GM19395 (cell line): ENCODE measurements around the gene RRAD.
A peak's percentile ranks its signal among the peaks of the same experiment; 100 is the strongest.
"Not testable (repeated sequence)": the region's sequence is repeated elsewhere in the genome, so short reads cannot be mapped to it uniquely, and the experiment has no call there.

ENCODE experiments used
- ATAC-seq: cut with Tn5 transposase; IDR thresholded peaks from one replicate; pipeline ENCODE4 v1.9.1; 2021; ENCODE audit warnings: mild to moderate bottlenecking, moderate library complexity; ENCODE audit not compliant: unreplicated experiment

RRAD gene

DNA sequence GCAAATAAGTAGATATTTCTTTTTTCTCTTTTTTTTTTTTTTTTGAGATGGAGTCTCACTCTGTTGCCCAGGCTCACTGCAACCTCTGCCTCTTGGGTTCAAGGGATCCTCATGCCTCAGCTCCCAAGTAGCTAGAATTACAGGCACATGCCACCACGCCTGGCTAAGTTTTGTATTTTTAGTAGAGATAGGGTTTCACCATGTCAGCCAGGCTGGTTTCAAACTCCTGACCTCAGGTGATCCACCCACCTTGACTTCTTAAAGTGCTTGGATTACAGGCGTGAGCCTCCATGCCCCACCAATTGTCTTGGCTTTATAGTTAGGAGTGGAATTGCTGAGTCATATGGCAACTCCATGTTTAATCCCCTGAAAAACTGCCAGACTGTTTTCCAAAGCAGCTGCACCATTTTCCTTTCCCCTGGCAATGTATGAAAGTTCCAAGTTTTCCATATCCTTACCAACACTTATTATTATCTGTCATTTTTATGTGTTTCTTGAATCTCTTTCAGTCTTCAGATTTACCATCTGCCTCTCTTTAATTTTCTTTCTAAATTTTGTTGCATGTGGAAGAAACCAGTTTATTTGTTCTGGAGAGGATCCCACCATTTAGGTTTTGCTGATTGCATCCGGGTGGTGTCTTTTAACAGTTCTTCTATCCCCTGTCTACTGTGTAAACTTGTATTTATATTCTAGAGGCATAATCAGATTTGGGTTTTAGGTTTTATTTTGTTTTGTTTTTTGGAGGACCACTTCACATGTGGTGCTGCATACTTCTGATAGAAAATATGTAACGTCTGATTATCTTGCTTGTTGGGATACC is 25.8 kb upstream of the RRAD start:
- no peak for ATAC-seq

DNA sequence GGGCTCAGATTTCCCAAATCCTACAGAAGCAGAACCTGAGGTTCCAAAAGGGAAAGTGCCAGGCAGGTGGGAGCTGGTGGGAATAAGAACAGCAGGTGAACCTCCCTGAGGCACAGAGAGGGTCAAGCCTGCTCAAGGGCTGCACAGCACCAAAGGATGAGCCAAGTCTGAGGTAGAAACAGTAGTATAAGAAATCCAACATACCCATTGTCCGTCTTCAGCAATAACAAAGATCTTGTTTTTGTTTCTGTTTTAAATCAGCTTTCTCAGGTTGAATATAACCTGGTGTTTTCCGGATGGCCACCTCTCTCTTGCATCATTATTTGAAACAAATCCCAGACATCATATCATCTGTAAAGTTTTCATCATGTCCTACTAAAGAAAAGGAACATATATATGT is 25.1 kb upstream of the RRAD start:
- no peak for ATAC-seq

DNA sequence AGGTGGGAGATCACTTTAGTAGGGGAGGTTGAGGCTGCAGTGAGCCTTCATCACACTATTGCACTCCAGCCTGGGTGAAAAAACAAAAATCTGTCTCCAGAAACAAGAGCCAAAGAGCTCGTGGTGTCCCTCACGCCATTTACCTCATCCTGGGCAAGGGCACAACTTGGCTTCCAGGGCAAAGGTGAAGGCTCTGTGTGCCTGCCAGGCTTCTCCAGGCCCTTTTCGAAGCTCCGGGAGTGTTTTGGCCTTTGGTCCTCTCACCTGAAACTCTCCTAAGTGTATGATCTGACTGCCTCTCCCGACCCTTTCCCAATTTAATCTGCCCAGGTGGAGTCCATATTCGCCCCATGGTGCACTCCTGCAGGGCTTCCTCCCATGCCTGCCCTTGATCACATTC is 24.1 kb upstream of the RRAD start:
- ATAC-seq, result no peak

DNA sequence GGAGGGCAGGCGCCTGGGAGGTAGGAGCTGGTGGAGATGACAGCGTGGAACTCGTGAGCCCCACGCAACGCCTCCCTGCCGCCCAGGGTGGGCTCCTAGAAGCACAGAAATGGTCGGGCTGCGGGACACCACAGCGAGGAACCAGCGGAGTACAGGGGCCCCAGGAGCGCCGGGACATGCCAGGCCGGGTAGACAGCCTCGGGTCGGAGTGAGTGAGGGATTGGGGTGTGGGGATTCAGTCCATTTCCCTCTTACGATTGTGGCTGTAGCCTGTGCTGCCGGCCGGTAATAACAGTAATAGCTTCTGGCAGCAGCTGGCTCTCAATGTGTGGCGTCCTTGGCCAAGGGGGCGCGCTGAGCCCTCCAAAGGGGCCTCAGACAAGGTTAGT is 23.5 kb upstream of the RRAD start:
- no peak for ATAC-seq

DNA sequence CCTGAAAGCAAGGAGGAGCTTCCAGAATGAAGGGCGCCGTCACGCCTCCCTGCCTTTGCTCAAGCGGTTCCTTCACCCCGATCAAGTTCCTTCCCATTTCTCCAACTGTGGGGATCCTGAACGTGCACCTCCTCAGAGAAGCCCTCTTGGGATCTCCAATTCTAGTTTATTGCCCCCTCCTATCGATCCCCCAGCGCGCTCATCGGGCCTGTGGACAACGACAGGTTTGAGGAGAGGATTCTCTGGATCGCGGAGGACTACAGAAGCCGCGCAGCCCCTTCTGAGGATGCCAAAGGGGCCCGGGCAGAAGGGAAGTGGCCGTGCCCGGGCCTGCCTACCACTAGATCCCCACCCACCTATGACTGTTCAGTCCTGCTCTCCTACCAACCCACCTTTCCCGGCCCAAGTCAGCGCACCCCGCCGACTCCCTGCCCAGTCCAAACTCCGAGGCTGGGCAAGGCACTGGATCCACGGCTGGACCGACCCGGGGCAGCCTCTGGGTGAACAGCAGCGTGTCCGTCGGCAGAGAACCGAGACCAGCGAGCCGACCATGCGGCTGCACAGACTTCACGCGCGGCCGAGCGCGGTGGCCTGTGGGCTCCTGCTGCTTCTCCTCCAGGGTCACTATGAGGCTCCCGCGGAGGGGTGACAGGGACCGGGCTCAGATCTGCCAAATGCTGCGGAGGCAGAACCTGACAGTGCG is 22.9 kb upstream of the RRAD start:
- ATAC-seq, result no peak

DNA sequence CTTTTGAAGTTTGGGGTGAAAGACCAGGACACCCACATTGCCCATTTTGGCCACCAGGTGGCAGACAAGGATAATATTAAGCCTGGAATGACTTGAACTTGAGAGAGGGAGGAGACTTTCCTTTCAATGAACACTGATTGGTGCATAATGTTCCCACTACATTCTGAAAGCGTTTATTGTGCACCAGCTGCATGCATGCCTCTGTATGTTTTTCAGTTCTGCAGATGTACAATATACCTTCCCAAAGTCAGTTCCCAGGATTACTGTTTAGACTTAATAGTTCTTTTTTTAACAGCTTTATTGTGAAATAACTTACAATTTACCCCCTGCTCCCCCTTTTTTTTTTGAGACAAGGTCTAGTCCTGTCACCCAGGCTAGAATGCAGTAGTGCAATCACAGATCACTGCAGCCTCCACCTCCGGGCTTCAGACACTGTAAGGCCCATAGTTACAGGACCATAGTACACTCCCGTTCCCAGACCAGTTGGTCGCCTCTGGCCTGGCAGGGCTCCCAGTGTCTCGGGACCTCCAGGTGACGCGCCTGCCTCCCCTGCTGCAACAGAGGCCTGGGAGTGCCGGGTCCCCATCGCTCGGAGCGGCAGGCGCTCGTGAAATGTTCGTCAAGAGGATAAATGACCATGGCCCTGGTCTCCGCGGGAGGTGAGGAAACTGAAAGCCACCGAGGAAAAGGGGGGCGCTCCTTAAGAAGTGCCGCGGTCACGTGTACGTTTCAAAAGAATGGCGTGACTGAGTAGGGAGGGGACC is 22.1 kb upstream of the RRAD start:
- peak; percentile 79 for ATAC-seq

DNA sequence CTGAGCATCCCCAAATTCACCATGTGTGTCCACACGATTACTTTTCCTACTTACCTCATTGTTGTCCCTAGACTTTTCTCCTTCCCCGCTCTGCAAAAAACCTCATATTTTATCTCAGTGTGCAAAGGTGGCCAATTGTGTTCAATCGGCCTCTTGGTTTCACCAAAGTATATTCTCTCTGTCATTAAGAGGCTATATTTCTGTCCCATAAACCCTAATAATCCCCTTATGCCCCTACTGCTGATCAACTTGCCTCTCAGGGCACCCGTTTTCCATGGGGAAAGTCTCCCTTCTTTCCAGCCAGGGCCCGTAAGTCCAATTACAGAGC is 21.6 kb upstream of the RRAD start:
- ATAC-seq, result no peak

DNA sequence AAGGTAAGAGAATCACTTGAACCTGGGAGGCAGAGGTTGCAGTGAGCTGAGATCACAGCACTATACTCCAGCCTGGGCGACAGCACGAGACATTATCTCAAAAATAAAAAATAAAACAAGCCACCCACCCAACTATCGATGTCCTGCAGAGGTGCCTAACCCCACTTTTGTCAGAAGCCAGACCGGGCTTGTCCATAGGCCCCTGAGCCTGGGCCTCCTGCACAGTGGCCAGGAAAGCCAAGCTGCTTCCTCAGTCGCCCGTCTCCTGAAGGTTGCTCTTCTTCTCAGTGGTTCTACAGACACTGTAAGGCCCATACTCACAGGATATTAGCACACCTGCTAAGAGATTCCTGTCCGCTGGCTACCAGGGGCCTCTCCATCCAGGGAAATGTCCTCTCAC is 21.2 kb upstream of the RRAD start:
- ATAC-seq, result no peak

DNA sequence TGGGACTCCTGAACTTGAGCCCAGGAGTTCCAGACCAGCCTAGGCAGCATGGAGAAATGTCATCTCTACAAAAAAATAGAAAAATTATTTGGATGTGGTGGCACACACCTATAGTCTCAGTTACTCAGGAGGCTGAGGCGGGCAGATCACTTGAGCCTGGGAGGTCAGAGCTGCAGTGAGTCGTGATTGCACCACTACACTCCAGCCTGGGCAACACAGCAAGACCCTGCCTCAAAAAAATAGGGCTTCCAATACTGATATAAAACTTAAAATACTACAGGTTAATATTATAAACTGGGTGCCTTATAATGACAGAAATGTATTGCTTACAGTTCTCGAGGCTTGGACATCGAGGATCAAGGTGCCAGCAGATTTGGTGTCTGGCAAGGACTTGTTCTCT is 20.6 kb upstream of the RRAD start:
- ATAC-seq, result no peak

DNA sequence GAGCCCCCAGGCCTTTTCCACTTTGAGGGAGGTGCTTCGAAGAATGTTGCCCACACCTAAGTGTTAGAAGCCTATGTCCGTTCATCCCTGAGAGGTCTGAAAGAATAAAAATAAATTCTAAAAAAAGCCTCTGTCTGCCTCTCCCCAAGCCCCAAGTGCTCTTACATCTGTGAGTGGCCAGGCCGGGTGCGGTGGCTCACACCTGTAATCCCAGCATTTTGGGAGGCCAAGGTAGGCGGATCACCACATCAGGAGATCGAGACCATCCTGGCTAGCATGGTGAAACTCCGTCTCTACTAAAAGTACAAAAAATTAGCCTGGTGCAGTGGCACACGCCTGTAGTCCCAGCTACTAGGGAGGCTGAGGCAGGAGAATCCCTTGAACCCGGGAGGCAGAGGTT is 19.6 kb upstream of the RRAD start:
- not testable (repeated sequence) for ATAC-seq

DNA sequence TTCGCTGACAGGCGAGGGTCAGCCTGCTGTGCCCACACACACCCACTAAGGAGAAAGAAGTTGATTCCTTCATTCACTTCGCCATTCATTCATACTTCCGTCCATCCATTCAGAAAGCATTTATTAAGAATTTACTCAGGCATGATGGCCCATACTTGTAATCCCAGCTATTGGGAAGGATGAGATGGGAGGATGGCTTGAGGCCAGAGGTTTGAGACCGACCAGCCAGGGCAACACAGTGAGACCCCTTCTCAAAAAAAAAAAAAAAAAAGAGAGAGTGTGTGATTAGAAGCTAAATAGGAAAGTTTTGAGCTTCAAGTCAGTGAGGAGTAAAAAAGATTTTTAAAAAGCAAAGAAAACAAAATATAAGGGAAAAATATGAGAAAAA is 18.7 kb upstream of the RRAD start:
- ATAC-seq, result no peak

DNA sequence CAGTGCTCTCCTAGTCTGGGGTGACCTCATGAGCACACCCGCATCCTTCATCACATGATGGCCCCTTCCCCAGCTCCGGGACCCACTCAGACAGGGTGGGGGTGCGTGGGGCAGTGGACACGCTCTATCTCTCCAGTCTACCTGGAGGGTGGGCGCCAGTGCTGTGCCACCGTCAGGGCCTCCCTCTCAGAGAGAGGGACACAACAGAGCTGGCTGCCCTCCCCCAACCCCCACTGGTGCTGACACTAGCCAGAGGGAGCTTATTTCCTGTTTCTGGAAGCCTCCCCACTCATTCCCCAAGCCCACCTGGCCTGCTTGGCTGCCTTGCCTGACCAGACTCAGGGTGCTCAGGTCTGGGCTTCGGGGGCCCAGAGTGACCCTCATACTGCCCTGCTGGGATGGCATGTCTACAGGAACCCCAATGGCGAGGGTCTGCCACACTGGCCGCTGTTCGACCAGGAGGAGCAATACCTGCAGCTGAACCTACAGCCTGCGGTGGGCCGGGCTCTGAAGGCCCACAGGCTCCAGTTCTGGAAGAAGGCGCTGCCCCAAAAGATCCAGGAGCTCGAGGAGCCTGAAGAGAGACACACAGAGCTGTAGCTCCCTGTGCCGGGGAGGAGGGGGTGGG is 18.2 kb upstream of the RRAD start:
- ATAC-seq, result no peak

DNA sequence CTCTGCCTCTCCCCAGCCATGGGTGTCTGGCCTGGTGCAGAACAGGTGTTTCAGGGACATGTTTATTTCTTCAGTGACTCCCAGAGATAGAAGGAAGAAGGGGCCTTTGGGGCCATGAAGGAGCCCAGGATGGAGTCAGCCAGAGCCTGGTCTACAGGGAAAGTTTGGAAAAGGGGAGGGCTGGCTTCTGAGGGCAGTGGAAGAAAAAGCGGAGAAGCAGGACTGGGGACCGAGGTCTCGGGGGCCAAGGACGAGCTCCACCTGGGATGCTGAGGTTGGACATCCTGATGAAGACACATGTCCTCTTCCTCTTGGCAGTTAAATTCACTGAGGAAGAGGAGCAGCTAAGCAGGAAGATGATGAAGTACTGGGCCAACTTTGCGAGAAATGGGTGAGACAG is 17.6 kb upstream of the RRAD start:
- no peak for ATAC-seq

DNA sequence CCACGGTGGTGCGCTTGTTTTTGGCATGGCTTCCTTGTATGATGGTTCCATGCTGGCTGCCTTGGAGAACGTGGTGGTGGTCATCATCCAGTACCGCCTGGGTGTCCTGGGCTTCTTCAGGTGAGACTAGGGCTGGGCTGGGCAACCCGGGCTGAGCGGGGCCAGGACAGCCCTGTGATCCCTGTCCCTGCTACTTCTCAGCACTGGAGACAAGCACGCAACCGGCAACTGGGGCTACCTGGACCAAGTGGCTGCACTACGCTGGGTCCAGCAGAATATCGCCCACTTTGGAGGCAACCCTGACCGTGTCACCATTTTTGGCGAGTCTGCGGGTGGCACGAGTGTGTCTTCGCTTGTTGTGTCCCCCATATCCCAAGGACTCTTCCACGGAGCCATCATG is 14.9 kb upstream of the RRAD start:
- no peak for ATAC-seq

DNA sequence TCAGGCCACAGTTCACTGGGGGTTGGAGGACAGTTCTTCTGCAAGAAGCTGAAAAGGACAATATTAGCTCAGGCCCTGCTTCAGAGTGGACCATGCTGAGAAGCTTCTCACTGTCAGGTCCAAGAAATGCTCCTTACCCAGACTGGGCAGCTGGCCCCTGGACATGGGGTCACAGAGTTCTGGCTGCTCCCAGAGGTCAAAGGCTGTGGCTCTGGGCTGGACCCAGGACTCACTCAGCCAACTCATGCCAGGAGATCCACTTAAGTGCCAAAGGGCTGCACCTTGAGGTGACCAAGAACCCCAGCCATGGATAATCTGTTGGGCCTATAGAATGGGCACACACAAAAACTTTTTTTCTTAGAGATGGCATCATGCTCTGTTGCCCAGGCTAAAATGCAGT is 14.0 kb upstream of the RRAD start:
- no peak for ATAC-seq

DNA sequence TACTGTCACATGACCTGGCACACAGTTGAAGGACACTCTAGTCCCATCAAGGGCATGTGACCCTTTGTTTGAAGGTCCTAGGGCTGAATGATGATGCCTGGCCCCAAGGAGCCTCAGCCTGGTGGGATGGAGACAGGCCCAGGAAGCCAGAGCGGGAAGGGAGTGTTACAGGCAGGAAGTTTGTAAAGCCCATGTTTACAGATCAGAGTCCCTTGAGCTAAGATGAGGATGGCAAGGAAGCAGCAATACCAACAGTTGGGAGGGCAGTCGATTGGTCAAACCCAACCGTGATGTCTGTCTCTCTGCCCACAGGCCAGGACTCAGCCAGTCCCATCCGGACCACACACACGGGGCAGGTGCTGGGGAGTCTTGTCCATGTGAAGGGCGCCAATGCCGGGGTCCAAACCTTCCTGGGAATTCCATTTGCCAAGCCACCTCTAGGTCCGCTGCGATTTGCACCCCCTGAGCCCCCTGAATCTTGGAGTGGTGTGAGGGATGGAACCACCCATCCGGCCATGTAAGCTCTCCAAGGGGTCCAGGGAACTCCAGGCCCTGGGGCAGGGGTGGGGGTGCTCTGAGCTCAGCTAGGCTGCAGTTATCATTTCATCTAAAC is 12.5 kb upstream of the RRAD start:
- no peak for ATAC-seq

DNA sequence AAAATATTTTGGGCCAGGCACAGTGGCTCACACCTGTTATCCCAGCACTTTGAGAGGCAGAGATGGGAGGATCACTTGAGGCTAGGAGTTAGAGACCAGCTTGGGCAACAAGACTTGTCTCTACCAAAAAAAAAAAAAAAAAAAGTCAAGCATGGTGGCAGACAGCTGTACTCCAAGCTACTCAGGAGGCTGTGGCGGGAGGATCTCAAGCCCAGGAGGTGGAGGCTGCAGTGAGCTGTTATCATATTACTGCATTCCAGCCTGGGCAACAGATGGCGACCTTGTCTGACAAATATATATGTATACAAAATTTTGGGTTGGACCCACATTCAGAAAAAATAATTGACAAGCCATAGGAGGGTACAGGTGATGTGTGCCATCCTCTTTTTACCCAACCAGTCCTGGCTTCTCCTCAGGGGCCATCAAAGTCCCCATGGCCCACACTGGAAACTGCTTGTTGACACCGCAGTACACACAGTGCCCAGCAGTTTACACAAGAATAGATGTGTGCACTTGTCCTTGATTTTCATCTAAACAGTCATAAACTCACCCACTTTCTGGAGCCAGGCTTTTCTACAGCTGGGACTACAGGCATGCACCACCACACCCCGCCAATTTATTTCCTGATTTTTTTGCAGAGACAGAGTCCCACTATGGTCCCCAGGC is 11.7 kb upstream of the RRAD start:
- no peak for ATAC-seq

DNA sequence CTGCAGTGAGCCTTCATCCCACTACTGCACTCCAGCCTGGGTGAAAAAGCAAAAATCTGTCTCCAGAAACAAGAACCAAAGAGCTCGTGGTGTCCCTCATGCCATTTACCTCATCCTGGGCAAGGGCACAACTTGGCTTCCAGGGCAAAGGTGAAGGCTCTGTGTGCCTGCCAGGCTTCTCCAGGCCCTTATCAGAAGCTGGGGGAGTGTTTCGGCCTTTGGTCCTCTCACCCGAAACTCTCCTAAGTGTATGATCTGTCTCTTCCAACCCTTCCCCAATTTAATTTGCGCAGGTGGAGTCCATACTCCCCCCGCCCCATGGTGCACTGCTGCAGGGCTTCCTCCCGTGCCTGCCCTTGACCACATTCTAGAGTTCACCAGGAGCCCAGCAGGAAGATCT is 11.1 kb upstream of the RRAD start:
- no peak for ATAC-seq

DNA sequence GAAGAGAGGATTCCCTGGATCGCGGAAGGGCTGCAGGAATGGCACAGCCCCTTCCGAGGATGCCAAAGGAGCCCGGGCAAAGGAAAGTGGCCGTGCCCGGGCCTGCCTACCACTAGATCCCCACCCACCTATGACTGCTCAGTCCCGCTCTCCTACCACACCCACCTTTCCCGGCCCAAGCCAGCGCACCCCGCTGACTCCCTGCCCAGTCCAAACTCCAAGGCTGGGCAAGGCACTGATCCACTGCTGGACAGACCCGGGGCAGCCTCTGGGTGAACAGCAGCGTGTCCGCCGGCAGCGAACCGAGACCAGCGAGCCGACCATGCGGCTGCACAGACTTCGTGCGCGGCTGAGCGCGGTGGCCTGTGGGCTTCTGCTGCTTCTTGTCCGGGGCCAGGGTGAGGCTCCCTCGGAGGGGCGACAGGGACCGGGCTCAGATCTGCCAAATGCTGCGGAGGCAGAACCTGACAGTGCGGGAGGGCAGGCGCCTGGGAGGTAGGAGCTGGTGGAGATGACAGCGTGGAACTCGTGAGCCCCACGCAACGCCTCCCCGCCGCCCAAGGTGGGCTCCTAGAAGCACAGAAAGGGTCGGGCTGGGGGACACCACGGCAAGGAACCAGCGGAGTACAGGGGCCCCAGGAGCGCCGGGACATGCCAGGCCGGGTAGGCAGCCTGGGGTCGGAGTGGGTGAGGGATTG is 10.1 kb upstream of the RRAD start, which contains the start of gene CES2:
Gene CES2 (plus strand): TSS at position 203 of the 698 bp plus-strand sequence. CDS start 120 bp downstream, at position 323.
- no peak for ATAC-seq

DNA sequence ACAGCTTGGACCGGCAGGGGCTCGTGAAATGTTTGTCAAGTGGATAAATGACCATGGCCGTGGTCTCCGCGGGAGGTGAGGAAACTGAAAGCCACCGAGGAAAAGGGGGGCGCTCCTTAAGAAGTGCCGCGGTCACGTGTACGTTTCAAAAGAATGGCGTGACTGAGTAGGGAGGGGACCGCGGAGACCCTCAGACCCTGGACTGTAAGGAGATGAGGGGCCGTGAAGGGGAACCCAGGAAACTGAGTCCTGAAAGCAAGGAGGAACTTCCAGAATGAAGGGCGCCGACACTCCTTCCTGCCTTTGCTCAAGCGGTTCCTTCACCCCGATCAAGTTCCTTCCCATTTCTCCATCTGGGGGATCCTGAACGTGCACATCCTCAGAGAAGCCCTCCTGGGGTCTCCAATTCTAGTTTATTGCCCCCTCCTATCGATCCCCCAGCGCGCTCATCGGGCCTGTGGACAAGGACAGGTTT is 9.5 kb upstream of the RRAD start:
- peak; percentile 18 for ATAC-seq
